Astrocyte of the cerebellum (primary cell): ENCODE results near the gene SIRT5.

Experiments
- DNase-seq: peaks from one replicate; pipeline ENCODE4 v3.0.0-alpha.2; 2011; ENCODE audit warnings: low read depth
- H3K4me3 ChIP-seq: 2 replicates; pipeline ENCODE4 v1.5.1; 2011; ENCODE audit warnings: mild to moderate bottlenecking, low read depth, low read length, moderate library complexity
- CTCF ChIP-seq: IDR thresholded peaks from 2 replicates; pipeline ENCODE4 v1.5.1; 2012; ENCODE audit warnings: low read length, low read depth, moderate library complexity, mild to moderate bottlenecking; ENCODE audit errors: missing control alignments
- in situ Hi-C: cut with HindIII; loops from 2 replicates; pipeline ENCODE4 v1.10.0; 2017; ENCODE audit warnings: low sequenced_read_pairs

The SIRT5 gene

GRCh38 chr6:13548500-13549210, 25.7 kb upstream of the SIRT5 start:
- in situ Hi-C loops: no loop called here
- TF ChIP-seq CTCF: no peak

DNA sequence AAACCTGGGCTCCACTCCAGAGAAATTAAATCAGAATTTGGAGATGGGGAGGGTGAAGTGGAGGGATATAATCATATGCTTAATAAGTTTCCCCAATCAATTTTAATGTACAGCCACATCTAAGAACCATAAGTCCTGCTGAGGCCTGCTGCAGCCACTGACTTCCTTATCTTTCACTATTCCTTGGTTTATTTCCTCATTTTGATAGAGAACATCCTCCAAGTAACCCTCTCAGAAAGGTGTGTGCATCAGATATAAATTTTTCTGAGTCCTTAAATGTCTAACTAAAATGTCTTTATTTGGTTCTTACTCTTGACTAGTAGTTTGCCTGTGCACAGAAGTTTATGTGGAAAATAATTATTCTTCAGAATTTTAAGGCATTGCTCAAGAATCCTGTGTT, 23.7 kb upstream of the SIRT5 start:
- in situ Hi-C loops: no loop called here
- no peak for DNase-seq
- no peak overlapping the region for H3K4me3 ChIP-seq
- no peak for TF ChIP-seq CTCF

More at GRCh38 chr6:13548500-13549210, 25.7 kb upstream of the SIRT5 start:
- no peak overlapping the region for H3K4me3 ChIP-seq
- no peak for DNase-seq

- TF ChIP-seq CTCF: no peak
Measured at GRCh38 chr6:13553646-13554045, 20.8 kb upstream of the SIRT5 start.

DNA sequence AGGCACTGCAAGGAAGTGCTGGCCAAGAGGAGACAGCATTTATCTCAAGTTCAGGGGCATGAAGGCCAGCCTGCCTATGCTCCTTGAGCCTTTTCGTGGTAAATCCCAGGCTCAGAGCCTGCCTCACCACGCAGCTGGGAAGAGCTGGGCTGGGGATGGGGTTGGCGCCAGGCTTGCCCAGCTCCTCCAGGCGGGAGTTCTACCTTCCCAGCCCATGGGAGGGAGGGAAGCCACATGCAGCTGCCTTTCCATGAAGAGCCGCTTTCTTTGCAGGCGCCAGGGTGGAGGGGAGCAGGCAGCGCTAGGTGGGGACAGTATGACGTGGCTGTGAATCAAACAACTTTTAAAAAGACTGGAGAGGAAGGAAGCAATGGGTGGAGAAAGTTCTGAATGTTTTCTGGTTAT, 19.5 kb upstream of the SIRT5 start:
- TF ChIP-seq CTCF: no peak
- in situ Hi-C loops: no loop called here
- no peak for DNase-seq
- no peak overlapping the region for H3K4me3 ChIP-seq

More at GRCh38 chr6:13553646-13554045, 20.8 kb upstream of the SIRT5 start:
- no peak for DNase-seq
- in situ Hi-C loops: no loop called here
- no peak overlapping the region for H3K4me3 ChIP-seq

DNA sequence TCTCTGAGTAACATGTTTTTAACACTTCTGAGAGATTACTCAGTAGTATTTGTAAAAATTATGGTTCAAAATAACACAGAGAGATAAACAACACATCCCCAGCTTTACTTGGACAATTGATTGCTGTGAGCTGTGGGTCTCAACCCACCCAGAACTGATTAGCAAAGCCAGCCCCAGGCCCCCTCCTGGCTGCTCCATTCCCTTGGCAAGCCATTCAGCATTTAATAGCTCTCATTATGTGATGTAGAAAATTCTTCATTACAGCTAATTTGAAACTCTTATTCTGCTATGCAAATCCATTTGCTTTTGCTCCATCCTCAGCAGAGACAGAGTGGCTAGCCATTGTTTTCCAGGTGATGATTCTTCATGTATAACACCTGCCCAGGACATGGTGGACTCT, 16.6 kb upstream of the SIRT5 start:
- H3K4me3 ChIP-seq: no peak overlapping the region
- no peak for TF ChIP-seq CTCF
- no peak for DNase-seq
- in situ Hi-C loops: no loop called here

DNA sequence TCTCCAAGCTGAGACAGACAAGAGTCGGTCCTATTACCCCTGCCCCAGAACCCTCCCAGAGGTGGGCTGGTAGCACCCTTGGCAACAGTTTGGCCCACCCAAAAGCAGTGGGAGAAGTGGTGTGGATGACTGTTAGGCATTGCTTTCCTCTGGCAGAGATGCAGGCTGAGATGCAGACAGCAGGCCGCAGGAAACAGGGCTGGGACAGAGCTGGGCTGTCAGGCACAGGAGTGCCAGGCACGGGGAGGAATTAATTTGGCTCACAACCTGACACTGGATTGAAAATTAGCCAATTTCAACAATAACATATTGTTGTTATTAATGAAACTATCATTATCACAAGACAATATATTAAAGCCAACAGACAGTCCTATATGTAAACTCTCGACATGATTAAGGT, 15.7 kb upstream of the SIRT5 start:
- DNase-seq: no peak
- no peak for TF ChIP-seq CTCF
- no peak overlapping the region for H3K4me3 ChIP-seq
- in situ Hi-C loops: no loop called here
